SIG-M5 treated with dmso at 0.1 percent for 504 hours (cell line): ENCODE measurements around the gene NOX4.
"Not testable (repeated sequence)": the region's sequence is repeated elsewhere in the genome, so short reads cannot be mapped to it uniquely, and the experiment has no call there.

Source experiments
- DNase-seq: peaks from one replicate; lab custom pipeline; 2025; ENCODE audit not compliant: unreplicated experiment; lab: John Stamatoyannopoulos, UW

The NOX4 gene

GRCh38 chr11:89310607-89311006 is 180.6 kb downstream of the NOX4 start:
- not testable (repeated sequence) for DNase-seq

GRCh38 chr11:89309321-89309985 is 181.7 kb downstream of the NOX4 start:
- DNase-seq, result not testable (repeated sequence)

DNA sequence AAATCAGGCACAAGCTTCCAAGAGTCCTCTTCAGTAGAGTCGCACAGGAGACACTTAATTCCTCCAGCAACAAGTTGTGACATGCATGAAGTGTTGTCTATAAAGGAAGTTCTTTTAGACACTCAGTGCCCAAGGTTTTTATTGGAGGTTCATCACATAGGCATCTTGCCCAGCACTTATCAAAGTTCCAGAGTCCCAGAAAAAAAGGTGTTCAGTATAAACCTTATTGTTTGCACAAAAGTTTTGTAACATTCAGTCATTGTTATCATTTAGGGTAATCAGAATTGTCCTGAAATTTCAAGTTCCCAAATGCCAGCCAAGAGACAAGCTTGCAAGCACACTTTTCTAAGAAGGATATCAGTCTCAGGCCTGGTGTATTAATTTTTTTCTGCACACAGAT is 182.9 kb downstream of the NOX4 start:
- DNase-seq, result not testable (repeated sequence)

- not testable (repeated sequence) for DNase-seq
These were observed 188.1 kb downstream of the NOX4 start for GRCh38 chr11:89303029-89303428.

DNA sequence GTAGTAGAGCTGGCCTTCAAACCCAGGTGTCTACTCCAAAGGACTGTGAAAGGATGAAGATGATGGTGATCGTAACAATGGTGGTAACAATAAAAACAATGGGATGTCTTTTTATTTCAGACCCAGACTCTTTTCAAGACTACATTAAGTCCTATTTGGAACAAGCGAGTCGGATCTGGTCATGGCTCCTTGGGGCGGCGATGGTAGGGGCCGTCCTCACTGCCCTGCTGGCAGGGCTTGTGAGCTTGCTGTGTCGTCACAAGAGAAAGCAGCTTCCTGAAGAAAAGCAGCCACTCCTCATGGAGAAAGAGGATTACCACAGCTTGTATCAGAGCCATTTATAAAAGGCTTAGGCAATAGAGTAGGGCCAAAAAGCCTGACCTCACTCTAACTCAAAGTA is 196.2 kb downstream of the NOX4 start:
- DNase-seq, result not testable (repeated sequence)

GRCh38 chr11:89293965-89294679 is 197.1 kb downstream of the NOX4 start:
- no peak for DNase-seq

DNA sequence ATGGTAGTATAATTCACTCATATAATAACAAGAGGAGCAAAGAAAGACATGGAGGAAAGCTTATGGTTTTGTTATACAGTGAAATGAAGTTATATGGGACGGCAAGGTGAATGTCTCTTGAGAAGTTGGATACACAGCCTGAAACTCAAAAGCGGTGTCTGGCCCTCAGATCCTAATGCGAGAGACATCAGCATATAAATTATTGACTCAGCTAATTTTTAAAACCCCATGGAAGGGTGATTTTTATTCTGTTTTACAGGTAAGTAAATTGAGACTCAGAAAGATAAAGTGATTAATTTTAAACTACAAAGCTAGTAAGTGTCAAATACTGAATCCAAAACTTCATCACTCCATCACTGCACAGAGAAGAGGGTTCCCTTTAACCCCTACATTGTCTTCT is 203.2 kb downstream of the NOX4 start:
- not testable (repeated sequence) for DNase-seq

DNA sequence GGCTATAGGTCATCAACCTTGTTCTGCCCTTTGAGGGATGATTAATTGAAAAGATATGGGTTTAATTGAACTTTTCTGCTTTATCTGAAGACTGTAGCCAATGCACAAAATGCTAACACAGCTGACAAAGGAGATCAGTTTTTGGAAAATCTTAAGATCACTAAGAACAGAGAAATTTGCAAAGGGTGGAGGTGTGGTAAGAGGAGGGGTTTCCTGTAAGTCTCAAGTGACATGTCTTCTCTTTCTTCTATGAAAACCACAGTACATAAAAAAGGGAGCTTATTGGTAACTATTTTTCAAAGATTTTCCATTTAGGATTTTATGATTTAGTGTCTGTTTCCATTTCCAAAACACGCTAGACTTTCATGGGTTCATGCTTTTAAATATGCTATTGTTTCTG is 204.6 kb downstream of the NOX4 start:
- DNase-seq, result not testable (repeated sequence)

DNA sequence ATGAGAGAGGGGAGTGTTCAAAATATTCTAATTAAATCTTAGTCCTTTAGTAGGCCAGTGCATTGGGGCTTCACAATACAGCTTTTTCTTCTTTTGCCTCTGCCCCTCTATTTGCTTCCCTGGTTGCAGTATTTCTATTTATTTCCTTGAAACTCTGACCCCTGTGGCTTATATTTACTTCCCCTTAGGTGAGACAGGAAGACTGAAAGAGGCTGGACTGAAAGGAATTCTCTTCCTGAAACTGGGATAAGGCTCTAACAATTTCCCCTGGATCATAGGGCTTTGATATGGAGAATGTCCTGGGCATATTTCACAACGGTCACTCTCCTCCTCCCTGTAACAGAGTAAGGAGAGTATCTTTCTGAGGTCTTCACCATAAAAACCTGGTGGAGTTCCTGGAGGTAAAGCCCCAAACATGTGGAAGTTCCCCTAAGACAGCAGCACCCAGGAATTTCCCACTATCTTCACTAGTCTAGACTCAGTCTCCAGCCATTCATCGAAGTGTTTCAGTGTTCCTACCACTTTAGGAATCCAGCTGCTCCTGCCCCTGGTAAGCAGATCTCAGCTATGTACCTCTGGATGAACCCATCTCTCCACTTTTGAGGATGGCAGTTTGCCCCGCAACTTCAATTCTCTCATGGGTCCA is 210.0 kb downstream of the NOX4 start:
- not testable (repeated sequence) for DNase-seq

DNA sequence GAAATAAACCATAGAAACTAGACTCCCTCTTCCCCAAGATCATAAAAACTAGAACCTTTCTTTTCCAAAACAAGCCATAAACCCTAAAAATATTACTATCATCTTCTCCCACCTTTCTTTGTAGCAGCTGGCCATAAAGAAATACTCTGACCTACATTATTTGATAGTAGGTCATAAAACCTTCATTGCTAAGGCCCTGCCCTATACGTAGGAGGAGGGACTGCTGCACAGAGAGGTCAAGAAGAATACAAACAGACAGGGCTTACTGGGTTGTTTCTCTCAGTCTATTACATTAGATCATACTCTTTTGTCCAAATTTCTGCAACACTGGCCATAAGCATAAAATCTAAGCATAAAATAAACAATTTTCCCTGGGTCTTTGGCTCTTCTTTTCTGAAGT is 212.0 kb downstream of the NOX4 start:
- DNase-seq, result no peak

GRCh38 chr11:89275966-89276365 is 215.2 kb downstream of the NOX4 start:
- no peak for DNase-seq
